HEK293 (cell line): ENCODE results near the gene RBM15B.

Experiments used
- CTCF ChIA-PET: fragments of 350-600 bp; formaldehyde crosslinking; extraction: SDS; loops from one replicate; lab custom pipeline; 2021; ENCODE audit warnings: antibody characterized with exemption; lab: Yijun Ruan, JAX
- POLR2A ChIA-PET: fragments of 300-600 bp; formaldehyde crosslinking; extraction: SDS; loops from one replicate; lab custom pipeline; 2020; ENCODE audit warnings: antibody characterized with exemption, inconsistent platforms; lab: Yijun Ruan, JAX
- H3K27ac ChIP-seq: fragments of 200-500 bp; sonication (Bioruptor generic); 2 replicates; pipeline ENCODE4 v1.5.1; 2014; ENCODE audit warnings: low read depth, low read length, control low read depth, inconsistent platforms; ENCODE audit errors: extremely low read depth
- H3K36me3 ChIP-seq, 2 experiments: fragments of 200-500 bp in 1 of 2; sonication (Bioruptor generic) in 1 of 2; 1 replicate in 1 of 2; 2 replicates in 1 of 2; pipeline ENCODE4 v1.5.1; 2014 to 2017; ENCODE audit warnings: inconsistent platforms in 2 of 2, low read length in 2 of 2; ENCODE audit not compliant: control insufficient read depth in 2 of 2, insufficient read depth in 1 of 2
- H3K4me1 ChIP-seq: fragments of 200-500 bp; sonication (Bioruptor generic); 2 replicates; pipeline ENCODE4 v1.5.1; 2014; ENCODE audit warnings: mild to moderate bottlenecking, low read length, inconsistent platforms; ENCODE audit not compliant: control insufficient read depth, insufficient read depth
- H3K4me3 ChIP-seq: 2 replicates; pipeline ENCODE4 v1.5.1; 2011; ENCODE audit warnings: low read depth, mild to moderate bottlenecking, control low read depth, low read length, moderate library complexity
- H3K9me3 ChIP-seq: fragments of 200-500 bp; sonication (Bioruptor generic); 2 replicates; pipeline ENCODE4 v1.5.1; 2014; ENCODE audit warnings: low read depth, low read length, inconsistent platforms; ENCODE audit not compliant: control insufficient read depth, insufficient read depth
- EGR2 ChIP-seq: fragments of 450-650 bp; formaldehyde crosslinking; IDR thresholded peaks from 2 replicates; pipeline ENCODE4 v1.5.1; 2016; ENCODE audit warnings: low read depth, missing biosample characterization, missing genetic modification characterization
- HOXC10 ChIP-seq: sonication (generic); formaldehyde crosslinking; IDR thresholded peaks from 2 replicates; pipeline ENCODE4 v1.8.1; 2023; ENCODE audit warnings: mild to moderate bottlenecking, missing genetic modification reagents
- HOXD13 ChIP-seq: sonication (generic); formaldehyde crosslinking; IDR thresholded peaks from 2 replicates; pipeline ENCODE4 v1.8.0; 2022; ENCODE audit warnings: missing genetic modification reagents, borderline replicate concordance
- KLF16 ChIP-seq: fragments of 450-650 bp; formaldehyde crosslinking; IDR thresholded peaks from 2 replicates; pipeline ENCODE4 v1.5.1; 2017; ENCODE audit warnings: missing biosample characterization, missing genetic modification characterization
- SP2 ChIP-seq: fragments of 450-650 bp; formaldehyde crosslinking; IDR thresholded peaks from 2 replicates; pipeline ENCODE4 v1.5.1; 2016; ENCODE audit warnings: missing biosample characterization, missing genetic modification characterization
- SP7 ChIP-seq: fragments of 450-650 bp; formaldehyde crosslinking; IDR thresholded peaks from 2 replicates; pipeline ENCODE4 v1.5.1; 2016; ENCODE audit warnings: missing biosample characterization, missing genetic modification characterization
- ZBTB8A ChIP-seq: fragments of 450-650 bp; formaldehyde crosslinking; IDR thresholded peaks from 2 replicates; pipeline ENCODE4 v1.5.1; 2016; ENCODE audit warnings: missing biosample characterization, missing genetic modification characterization
- ZFP37 ChIP-seq: fragments of 450-650 bp; formaldehyde crosslinking; IDR thresholded peaks from 2 replicates; pipeline ENCODE4 v1.5.1; 2016; ENCODE audit warnings: missing biosample characterization, missing genetic modification characterization
- ZFP41 ChIP-seq: fragments of 450-650 bp; formaldehyde crosslinking; IDR thresholded peaks from 2 replicates; pipeline ENCODE4 v1.5.1; 2016; ENCODE audit warnings: missing biosample characterization, missing genetic modification characterization, borderline replicate concordance
- ZNF112 ChIP-seq: fragments of 450-650 bp; formaldehyde crosslinking; IDR thresholded peaks from 2 replicates; pipeline ENCODE4 v1.5.0; 2017; ENCODE audit warnings: missing biosample characterization, missing genetic modification characterization
- ZNF114 ChIP-seq: fragments of 450-650 bp; formaldehyde crosslinking; IDR thresholded peaks from 2 replicates; pipeline ENCODE4 v1.5.0; 2017; ENCODE audit warnings: missing biosample characterization, missing genetic modification characterization
- ZNF133 ChIP-seq: fragments of 450-650 bp; formaldehyde crosslinking; IDR thresholded peaks from 2 replicates; pipeline ENCODE4 v1.5.1; 2016; ENCODE audit warnings: missing biosample characterization, missing genetic modification characterization
- ZNF169 ChIP-seq: fragments of 450-650 bp; formaldehyde crosslinking; IDR thresholded peaks from 2 replicates; pipeline ENCODE4 v1.5.1; 2016; ENCODE audit warnings: missing biosample characterization, missing genetic modification characterization
- ZNF19 ChIP-seq: fragments of 450-650 bp; formaldehyde crosslinking; IDR thresholded peaks from 2 replicates; pipeline ENCODE4; 2016; ENCODE audit warnings: missing biosample characterization, missing genetic modification characterization, low read depth
- ZNF214 ChIP-seq: fragments of 450-650 bp; formaldehyde crosslinking; IDR thresholded peaks from 2 replicates; pipeline ENCODE4 v1.5.1; 2017; ENCODE audit warnings: missing biosample characterization, mild to moderate bottlenecking, missing genetic modification characterization, borderline replicate concordance
- ZNF23 ChIP-seq: fragments of 450-650 bp; formaldehyde crosslinking; IDR thresholded peaks from 2 replicates; pipeline ENCODE4 v1.5.1; 2016; ENCODE audit warnings: missing biosample characterization, missing genetic modification characterization, borderline replicate concordance
- ZNF248 ChIP-seq: fragments of 450-650 bp; formaldehyde crosslinking; IDR thresholded peaks from 2 replicates; pipeline ENCODE4 v1.5.1; 2017; ENCODE audit warnings: missing biosample characterization, missing genetic modification characterization
- ZNF423 ChIP-seq: fragments of 450-650 bp; formaldehyde crosslinking; IDR thresholded peaks from 2 replicates; pipeline ENCODE4 v1.5.1; 2016; ENCODE audit warnings: missing biosample characterization, missing genetic modification characterization
- ZNF514 ChIP-seq: fragments of 450-650 bp; formaldehyde crosslinking; IDR thresholded peaks from 2 replicates; pipeline ENCODE4 v1.5.1; 2016; ENCODE audit warnings: missing biosample characterization, missing genetic modification characterization
- ZNF555 ChIP-seq: fragments of 450-650 bp; formaldehyde crosslinking; conservative IDR thresholded peaks from 2 replicates; pipeline ENCODE4 v1.5.1; 2017; ENCODE audit warnings: missing biosample characterization, mild to moderate bottlenecking, missing genetic modification characterization, inconsistent platforms
- ZNF596 ChIP-seq: fragments of 450-650 bp; IDR thresholded peaks from 2 replicates; pipeline ENCODE4 v1.5.0; 2018; ENCODE audit warnings: missing biosample characterization, mild to moderate bottlenecking, missing genetic modification characterization, moderate library complexity
- ZNF621 ChIP-seq: fragments of 450-650 bp; formaldehyde crosslinking; IDR thresholded peaks from 2 replicates; pipeline ENCODE4 v1.5.1; 2017; ENCODE audit warnings: missing biosample characterization, missing genetic modification characterization
- ZNF654 ChIP-seq: fragments of 450-650 bp; formaldehyde crosslinking; IDR thresholded peaks from 2 replicates; pipeline ENCODE4 v1.5.1; 2016; ENCODE audit warnings: low read depth, missing biosample characterization, missing genetic modification characterization
- ZNF660 ChIP-seq: fragments of 450-650 bp; IDR thresholded peaks from 2 replicates; pipeline ENCODE4 v1.5.1; 2018; ENCODE audit warnings: missing biosample characterization, mild to moderate bottlenecking, missing genetic modification characterization
- ZNF76 ChIP-seq: fragments of 450-650 bp; formaldehyde crosslinking; IDR thresholded peaks from 2 replicates; pipeline ENCODE4; 2016; ENCODE audit warnings: low read depth, missing biosample characterization, missing genetic modification characterization, borderline replicate concordance
- TF ChIP-seq, protein P1 (sequence below): fragments of 450-650 bp; formaldehyde crosslinking; IDR thresholded peaks from 2 replicates; pipeline ENCODE4 v1.5.1; 2017; ENCODE audit warnings: missing biosample characterization, missing genetic modification characterization
- TF ChIP-seq, protein P2 (sequence below): fragments of 450-650 bp; formaldehyde crosslinking; IDR thresholded peaks from 2 replicates; pipeline ENCODE4 v1.5.1; 2016; ENCODE audit warnings: missing biosample characterization, missing genetic modification characterization
- TF ChIP-seq, protein P3 (sequence below): fragments of 450-650 bp; formaldehyde crosslinking; IDR thresholded peaks from 2 replicates; pipeline ENCODE4 v1.5.1; 2017; ENCODE audit warnings: missing biosample characterization, missing genetic modification characterization
- TF ChIP-seq, protein P4 (sequence below): fragments of 450-650 bp; formaldehyde crosslinking; IDR thresholded peaks from 2 replicates; pipeline ENCODE4 v1.5.1; 2016; ENCODE audit warnings: missing biosample characterization, missing genetic modification characterization

RBM15B gene

DNA sequence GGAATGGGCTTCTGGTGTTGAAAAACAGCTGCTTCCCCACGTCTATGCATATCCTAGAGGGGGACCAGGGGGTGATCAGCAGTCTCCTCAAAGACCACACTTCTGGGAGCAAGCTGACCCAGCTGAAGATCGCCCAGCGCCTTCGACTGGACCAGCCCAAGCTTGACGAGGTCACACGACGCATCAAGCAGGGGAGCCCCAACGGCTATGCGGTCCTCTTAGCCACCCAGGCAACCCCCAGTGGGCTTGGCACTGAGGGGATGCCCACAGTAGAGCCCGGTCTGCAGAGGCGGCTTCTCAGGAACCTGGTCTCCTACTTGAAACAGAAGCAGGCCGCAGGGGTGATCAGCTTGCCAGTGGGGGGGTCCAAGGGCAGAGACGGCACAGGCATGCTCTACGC lies 2.5 kb downstream of the RBM15B start:
- CTCF ChIA-PET: no interaction called here
- POLR2A ChIA-PET: interaction anchor here (1.3 to 1.4 kb wide), 3 partner anchors 8 to 1056 kb away, joined by 3 to 6 read pairs (median 5); partner anchors contain the start of genes DCAF1 and MANF
- no peaks in the 10 kb centered on the region; the same call in 1 of the 2 replicates for H3K4me1 ChIP-seq
- peaks cover 0 to 81% of the 10 kb centered on the region in 2 experiments; a peak in 2 of 3 replicates for H3K36me3 ChIP-seq
- no peaks in the 10 kb centered on the region for H3K9me3 ChIP-seq
- no peak for TF ChIP-seq ZFP41 (tag by site-specific recombination)
- no peak for TF ChIP-seq HOXD13 (CRISPR knock-in tag)
- no peak for TF ChIP-seq ZNF621
- TF ChIP-seq, protein P1, sequence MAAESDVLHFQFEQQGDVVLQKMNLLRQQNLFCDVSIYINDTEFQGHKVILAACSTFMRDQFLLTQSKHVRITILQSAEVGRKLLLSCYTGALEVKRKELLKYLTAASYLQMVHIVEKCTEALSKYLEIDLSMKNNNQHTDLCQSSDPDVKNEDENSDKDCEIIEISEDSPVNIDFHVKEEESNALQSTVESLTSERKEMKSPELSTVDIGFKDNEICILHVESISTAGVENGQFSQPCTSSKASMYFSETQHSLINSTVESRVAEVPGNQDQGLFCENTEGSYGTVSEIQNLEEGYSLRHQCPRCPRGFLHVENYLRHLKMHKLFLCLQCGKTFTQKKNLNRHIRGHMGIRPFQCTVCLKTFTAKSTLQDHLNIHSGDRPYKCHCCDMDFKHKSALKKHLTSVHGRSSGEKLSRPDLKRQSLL (tag by site-specific recombination): no peak
- no peak for TF ChIP-seq HOXC10 (CRISPR knock-in tag)
- TF ChIP-seq ZFP37 (tag by site-specific recombination): no peak
- no peak for TF ChIP-seq ZNF423 (tag by site-specific recombination)
- no peak for TF ChIP-seq ZNF112
- no peak for TF ChIP-seq ZNF654 (tag by site-specific recombination)
- TF ChIP-seq, protein P2, sequence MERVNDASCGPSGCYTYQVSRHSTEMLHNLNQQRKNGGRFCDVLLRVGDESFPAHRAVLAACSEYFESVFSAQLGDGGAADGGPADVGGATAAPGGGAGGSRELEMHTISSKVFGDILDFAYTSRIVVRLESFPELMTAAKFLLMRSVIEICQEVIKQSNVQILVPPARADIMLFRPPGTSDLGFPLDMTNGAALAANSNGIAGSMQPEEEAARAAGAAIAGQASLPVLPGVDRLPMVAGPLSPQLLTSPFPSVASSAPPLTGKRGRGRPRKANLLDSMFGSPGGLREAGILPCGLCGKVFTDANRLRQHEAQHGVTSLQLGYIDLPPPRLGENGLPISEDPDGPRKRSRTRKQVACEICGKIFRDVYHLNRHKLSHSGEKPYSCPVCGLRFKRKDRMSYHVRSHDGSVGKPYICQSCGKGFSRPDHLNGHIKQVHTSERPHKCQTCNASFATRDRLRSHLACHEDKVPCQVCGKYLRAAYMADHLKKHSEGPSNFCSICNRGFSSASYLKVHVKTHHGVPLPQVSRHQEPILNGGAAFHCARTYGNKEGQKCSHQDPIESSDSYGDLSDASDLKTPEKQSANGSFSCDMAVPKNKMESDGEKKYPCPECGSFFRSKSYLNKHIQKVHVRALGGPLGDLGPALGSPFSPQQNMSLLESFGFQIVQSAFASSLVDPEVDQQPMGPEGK (tag by site-specific recombination): no peak
- no peak for TF ChIP-seq ZNF660 (tag by site-specific recombination)
- no peak overlapping the region for H3K4me3 ChIP-seq
- no peak overlapping the region for H3K27ac ChIP-seq

DNA sequence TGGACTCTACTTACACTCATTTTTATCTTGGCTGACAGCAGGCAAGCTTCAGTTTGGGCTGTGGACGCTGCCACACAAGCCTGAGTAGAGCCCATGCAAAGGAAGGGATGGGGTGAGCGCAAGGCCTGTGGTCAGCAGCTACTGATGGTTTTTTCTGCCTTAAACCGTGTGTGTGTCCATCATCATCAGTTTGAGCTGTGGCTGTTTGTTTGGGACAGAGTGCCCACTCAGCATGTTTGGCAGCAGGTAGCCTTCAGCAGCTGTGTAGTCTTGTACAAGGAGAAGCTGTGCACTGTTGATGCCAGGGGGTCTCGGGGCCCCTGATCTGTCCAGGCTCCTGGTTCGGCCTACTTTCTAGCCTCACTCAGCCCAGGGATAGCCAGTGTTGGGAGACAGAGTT lies 3.5 kb downstream of the RBM15B start:
- CTCF ChIA-PET: interaction anchor here (0.9 kb wide), 1 partner anchor 107 kb away, joined by 3 read pairs; no protein-coding TSS in a partner anchor
- POLR2A ChIA-PET: interaction anchor here (1.3 to 1.4 kb wide), 2 partner anchors 9 to 105 kb away, joined by 5 to 6 read pairs; partner anchors contain the start of genes DCAF1 and MANF
- Histone ChIP-seq H3K4me3 (no peak overlapping the region), H3K4me1 (no peaks in the 10 kb centered on the region; the same call in 1 of the 2 replicates), H3K27ac (no peak overlapping the region), H3K36me3 (peaks cover 0 to 81% of the 10 kb centered on the region in 2 experiments; a peak in 2 of 3 replicates), H3K9me3 (no peaks in the 10 kb centered on the region)
- TF ChIP-seq ZNF112 (no peak), ZNF23 (tag by site-specific recombination) (no peak), ZNF169 (tag by site-specific recombination) (no peak), ZNF214 (tag by site-specific recombination) (no peak), ZFP41 (tag by site-specific recombination) (no peak), SP2 (tag by site-specific recombination) (no peak), KLF16 (tag by site-specific recombination) (no peak), ZNF514 (tag by site-specific recombination) (no peak), ZNF133 (no peak), ZNF555 (tag by site-specific recombination) (no peak), ZBTB8A (tag by site-specific recombination) (no peak), ZNF248 (tag by site-specific recombination) (no peak), ZNF76 (tag by site-specific recombination) (no peak), EGR2 (tag by site-specific recombination) (no peak), ZNF19 (no peak), ZNF596 (tag by site-specific recombination) (no peak), SP7 (tag by site-specific recombination) (no peak), ZNF114 (tag by site-specific recombination) (no peak)
- TF ChIP-seq, protein P3, sequence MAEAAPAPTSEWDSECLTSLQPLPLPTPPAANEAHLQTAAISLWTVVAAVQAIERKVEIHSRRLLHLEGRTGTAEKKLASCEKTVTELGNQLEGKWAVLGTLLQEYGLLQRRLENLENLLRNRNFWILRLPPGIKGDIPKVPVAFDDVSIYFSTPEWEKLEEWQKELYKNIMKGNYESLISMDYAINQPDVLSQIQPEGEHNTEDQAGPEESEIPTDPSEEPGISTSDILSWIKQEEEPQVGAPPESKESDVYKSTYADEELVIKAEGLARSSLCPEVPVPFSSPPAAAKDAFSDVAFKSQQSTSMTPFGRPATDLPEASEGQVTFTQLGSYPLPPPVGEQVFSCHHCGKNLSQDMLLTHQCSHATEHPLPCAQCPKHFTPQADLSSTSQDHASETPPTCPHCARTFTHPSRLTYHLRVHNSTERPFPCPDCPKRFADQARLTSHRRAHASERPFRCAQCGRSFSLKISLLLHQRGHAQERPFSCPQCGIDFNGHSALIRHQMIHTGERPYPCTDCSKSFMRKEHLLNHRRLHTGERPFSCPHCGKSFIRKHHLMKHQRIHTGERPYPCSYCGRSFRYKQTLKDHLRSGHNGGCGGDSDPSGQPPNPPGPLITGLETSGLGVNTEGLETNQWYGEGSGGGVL: no peak
- TF ChIP-seq, protein P4, sequence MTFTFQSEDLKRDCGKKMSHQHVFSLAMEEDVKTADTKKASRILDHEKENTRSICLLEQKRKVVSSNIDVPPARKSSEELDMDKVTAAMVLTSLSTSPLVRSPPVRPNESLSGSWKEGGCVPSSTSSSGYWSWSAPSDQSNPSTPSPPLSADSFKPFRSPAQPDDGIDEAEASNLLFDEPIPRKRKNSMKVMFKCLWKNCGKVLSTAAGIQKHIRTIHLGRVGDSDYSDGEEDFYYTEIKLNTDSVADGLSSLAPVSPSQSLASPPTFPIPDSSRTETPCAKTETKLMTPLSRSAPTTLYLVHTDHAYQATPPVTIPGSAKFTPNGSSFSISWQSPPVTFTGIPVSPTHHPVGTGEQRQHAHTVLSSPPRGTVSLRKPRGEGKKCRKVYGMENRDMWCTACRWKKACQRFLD (tag by site-specific recombination): no peak
